ENCODE results near the gene UFD1.

DNA sequence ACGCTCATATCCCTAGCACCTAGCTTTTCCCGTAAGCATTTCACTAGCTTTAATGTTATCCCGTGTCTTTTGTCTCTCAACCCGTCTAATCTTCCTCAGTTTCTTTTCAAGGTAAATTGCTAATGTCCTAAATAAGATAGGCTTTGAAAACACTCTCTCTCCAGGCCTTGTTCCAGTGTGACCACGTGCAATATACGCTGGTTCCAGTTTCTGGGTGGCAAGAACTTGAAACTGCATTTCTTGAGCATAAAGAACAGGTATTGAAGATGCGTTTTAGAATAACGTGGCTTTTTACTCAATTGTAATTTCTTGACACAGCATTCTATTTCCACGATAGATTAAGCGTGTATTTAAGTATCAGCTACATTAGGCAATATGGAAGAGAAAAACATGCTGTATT lies 1.8 kb upstream of the UFD1 start:
- no peak for TF ChIP-seq CTCF (IDR thresholded peaks at IDR 0.05)
- no peak for TF ChIP-seq POLR2A (IDR thresholded peaks at IDR 0.05)
- no peak for TF ChIP-seq POLR2AphosphoS5 (IDR thresholded peaks at IDR 0.05)
- TF ChIP-seq EP300 (IDR thresholded peaks at IDR 0.05): no peak
